ENCODE results near the gene CCDC159.

The CCDC159 gene

DNA sequence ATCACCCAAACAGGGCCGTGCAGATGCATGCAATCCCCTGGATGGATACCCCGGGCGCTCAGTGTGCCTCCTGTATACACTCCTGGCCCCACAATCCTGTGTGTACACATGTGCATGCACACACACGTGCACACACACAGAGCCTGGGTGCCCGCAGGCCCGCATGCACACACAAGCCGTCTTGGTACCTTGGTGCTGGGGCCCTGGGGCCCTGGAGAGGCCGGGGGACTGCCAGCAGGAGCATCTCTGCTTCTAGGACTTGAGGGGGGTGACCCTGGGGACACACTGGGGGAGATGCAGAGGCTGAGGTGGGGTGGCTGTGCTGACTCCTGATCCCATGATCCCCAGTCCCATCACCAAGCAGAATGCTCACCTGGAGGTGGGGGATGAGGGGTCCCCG lies 53.3 kb downstream of the CCDC159 start:
- DNase-seq = no peak

DNA sequence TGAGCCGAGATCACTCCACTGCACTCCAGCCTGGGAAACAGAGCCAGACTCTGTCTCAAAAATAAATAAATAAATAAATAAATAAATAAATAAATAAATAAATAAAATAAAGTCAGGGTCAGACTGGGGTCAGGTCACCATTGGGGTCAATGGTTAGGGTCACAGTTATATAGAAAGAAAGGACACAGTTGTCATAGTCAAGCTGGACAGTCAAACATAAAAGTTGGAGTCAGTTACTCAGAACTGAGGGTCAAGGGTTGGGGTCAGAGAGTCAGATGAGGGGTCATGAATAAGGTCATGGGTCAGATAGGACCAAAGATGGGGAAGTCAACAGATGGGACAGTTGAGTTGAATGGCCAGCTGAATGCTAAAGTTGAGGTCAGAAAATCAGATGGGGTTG lies 54.5 kb downstream of the CCDC159 start:
- no peak for DNase-seq

DNA sequence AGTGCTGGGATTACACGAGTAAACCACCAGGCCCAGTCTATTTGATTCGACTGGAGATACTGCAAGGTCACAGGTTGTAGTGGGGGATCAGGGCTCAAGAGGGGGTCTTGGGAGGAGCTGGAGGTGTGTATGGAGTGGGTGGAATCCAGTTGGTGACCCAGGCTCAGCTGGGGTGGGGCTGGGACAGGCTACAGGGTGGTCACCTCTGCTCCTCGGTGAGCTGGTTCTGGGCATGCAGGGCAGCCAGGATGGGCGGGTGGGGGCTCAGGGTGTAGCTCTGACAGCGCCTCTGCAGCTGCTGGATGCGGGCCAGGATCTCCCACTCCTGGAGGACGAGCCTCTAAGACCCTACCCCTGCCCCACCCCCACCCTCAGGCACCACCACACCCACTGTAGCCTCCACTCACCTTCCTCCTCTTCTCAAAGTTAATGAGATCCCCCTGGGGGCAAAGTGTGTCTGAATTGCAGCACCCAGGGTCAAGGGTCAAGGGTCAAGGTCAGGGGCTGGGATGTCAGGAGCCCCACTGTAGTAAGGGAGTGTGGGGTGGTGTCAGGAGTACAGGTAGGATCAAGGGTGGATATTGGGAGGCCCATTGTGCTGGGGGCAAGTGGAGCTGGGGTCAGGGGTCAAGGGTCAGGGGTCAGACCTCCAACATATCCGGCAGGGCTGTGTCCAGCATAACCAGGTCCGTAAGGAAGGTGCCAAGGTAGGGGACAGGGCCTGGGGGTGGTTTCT lies 55.7 kb downstream of the CCDC159 start:
- DNase-seq = no peak
